Measurements from ENCODE around the gene OSBPL1A. TPM values are rescaled to one million over a fixed set of nuclear protein-coding genes. Genes with fewer than 3 reads are reported as not detected.

The OSBPL1A gene
- total and polyA plus RNA-seq, 12 donors, result 18.7 to 116 (median 60.0) TPM

DNA sequence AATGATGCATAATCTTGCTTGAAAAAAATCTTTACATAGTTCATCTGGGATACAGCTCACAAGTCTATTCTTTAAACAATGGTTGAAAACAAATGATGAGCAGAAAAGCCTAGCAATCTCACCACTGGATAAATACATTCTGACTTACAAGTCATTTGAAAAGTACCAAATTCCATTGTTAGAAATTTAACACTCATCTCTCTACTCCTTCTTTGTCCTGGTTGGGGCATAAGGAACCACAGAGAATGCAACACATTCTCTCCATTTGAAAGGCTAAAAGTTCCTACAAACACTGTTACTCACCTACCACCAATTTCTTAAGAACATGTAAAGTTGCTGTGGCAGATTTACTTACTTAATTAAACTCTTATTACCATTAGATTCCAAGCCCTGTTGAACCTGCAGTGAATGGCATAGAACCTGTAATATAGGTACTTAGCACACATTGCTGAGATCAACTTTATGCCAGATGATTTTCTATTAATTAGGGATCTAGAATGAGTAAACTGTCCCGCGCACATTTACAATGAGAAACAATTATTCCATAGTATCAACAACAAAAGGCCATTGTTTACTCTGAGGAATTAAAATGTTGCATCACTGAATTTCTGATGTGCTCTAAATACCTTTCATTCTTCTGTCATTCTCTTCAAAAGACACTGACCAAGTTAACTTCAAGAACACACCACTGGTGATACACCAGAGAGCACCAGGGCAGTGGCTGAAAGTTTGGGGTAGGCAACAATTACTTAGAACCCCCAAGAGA is 189.2 kb downstream of the OSBPL1A start:
- WGBS, 4 donors, result 42 to 49% (median 46%) methylated on average over 2 of the region's 2 CpGs
- DNase-seq, result no peak
- intact Hi-C loops (cut with DNase I), result no loop called here

GRCh38 chr18:24204904-24205303 is 192.7 kb downstream of the OSBPL1A start:
- TF ChIP-seq, protein P1, sequence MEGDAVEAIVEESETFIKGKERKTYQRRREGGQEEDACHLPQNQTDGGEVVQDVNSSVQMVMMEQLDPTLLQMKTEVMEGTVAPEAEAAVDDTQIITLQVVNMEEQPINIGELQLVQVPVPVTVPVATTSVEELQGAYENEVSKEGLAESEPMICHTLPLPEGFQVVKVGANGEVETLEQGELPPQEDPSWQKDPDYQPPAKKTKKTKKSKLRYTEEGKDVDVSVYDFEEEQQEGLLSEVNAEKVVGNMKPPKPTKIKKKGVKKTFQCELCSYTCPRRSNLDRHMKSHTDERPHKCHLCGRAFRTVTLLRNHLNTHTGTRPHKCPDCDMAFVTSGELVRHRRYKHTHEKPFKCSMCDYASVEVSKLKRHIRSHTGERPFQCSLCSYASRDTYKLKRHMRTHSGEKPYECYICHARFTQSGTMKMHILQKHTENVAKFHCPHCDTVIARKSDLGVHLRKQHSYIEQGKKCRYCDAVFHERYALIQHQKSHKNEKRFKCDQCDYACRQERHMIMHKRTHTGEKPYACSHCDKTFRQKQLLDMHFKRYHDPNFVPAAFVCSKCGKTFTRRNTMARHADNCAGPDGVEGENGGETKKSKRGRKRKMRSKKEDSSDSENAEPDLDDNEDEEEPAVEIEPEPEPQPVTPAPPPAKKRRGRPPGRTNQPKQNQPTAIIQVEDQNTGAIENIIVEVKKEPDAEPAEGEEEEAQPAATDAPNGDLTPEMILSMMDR (IDR thresholded peaks at IDR 0.05), result no peak
- no peak for TF ChIP-seq POLR2A (IDR thresholded peaks at IDR 0.05)
- 85 to 95% (median 90%) methylated on average over 3 of the region's 3 CpGs for WGBS, 4 donors
- no peaks in the 10 kb centered on the region for H3K4me1 ChIP-seq (replicated peaks in 1 of 2)

More for the DNA sequence above, 189.2 kb downstream of the OSBPL1A start:
- no peaks in the 10 kb centered on the region for H3K9me3 ChIP-seq (replicated peaks in 1 of 3)
- no peaks in the 10 kb centered on the region for H3K27me3 ChIP-seq
- TF ChIP-seq, protein P1 (IDR thresholded peaks at IDR 0.05), result no peak
- no peak for TF ChIP-seq POLR2A (IDR thresholded peaks at IDR 0.05)
- no peak overlapping the region for H3K4me3 ChIP-seq
- H3K27ac ChIP-seq, result no peak overlapping the region
- no peaks in the 10 kb centered on the region for H3K36me3 ChIP-seq (replicated peaks in 1 of 2)
- no peaks in the 10 kb centered on the region for H3K4me1 ChIP-seq (replicated peaks in 1 of 2)

DNA sequence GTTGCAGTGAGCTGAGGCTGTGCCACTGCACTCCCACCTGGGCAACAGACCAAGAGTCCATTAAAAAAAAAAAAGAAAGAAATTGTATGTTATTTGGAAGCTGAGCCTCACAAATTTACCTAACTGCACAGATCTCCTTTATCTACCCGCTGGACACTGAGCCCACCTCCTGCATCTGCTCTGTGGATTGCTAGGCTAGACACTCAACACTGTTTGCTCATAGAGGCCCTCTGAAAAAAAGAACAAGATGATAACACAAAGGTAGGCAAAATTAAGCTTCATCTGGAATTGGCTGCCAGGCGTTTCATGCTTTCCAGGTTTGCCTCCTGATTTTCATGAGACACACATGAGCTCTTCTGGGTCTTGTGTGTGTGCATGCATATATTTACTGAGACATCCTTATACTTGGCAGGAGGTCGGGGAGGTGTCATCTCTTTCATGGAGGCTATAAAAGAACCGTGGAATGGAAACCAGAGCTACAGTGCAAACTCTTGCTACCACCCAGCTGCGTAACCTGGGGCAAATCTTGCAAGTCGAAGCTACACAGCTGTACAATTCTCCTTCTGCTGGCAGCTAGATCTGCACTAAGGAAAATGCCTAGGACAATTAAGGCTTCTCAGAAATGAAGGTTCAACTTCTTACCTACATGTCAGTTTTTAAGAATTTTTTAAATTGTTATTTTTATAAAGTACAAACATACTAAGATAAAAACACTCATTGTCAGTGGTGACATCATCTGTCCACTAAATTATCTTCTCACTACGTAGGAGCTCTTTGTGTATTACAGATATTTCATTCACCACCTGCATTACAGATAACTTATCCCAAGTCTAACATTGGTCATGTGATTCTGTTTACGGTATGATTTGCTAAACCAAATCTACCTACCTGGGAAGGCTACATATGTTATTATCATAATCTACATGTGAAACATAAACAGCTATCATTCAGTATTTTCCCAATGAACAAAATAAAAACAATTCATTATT is 195.6 kb downstream of the OSBPL1A start:
- intact Hi-C loops (cut with DNase I), result no loop called here
- WGBS, 4 donors, result 89 to 91% (median 89%) methylated on average over 8 of the region's 8 CpGs
- Histone ChIP-seq H3K27ac (no peak overlapping the region), H3K36me3 (replicated peaks in 1 of 2) (no peaks in the 10 kb centered on the region), H3K9me3 (replicated peaks in 1 of 3) (no peaks in the 10 kb centered on the region), H3K4me1 (replicated peaks in 1 of 2) (no peaks in the 10 kb centered on the region), H3K4me3 (no peak overlapping the region), H3K27me3 (no peaks in the 10 kb centered on the region)
- no peak for DNase-seq
- TF ChIP-seq, protein P1 (IDR thresholded peaks at IDR 0.05), result no peak
- TF ChIP-seq POLR2A (IDR thresholded peaks at IDR 0.05), result no peak

More at GRCh38 chr18:24204904-24205303, 192.7 kb downstream of the OSBPL1A start:
- no peak for DNase-seq
- no peaks in the 10 kb centered on the region for H3K27me3 ChIP-seq
- no peaks in the 10 kb centered on the region for H3K9me3 ChIP-seq (replicated peaks in 1 of 3)
- H3K4me3 ChIP-seq, result no peak overlapping the region
- H3K27ac ChIP-seq, result no peak overlapping the region
- H3K36me3 ChIP-seq (replicated peaks in 1 of 2), result no peaks in the 10 kb centered on the region
- intact Hi-C loops (cut with DNase I), result no loop called here
